Left lung (tissue), 10 donors: Measurements from ENCODE around the gene UBE2F. TPM values are rescaled to one million over a fixed set of nuclear protein-coding genes. Genes with fewer than 3 reads are reported as not detected.

Source experiments
- ATAC-seq: fragments of 200-7000 bp; cut with Tn5 transposase; one replicate; pipeline ENCODE4 v1.9.1; 2020; ENCODE audit warnings: moderate library complexity
- DNase-seq, 4 donors: peaks; one replicate each; pipeline ENCODE4 v3.0.0-alpha.2; 2013 to 2020
- H3K27ac ChIP-seq, 2 donors: fragments of 200-600 bp; sonication (generic) in 1 of 2; one replicate each; pipeline versions ENCODE4 v1.5.0 to v1.8.0; 2020 to 2021
- H3K27me3 ChIP-seq, 2 donors: fragments of 200-600 bp; sonication (generic) in 1 of 2; one replicate each; pipeline versions ENCODE4 v1.5.0 to v1.8.0; 2020 to 2021
- H3K36me3 ChIP-seq, 2 donors: fragments of 200-600 bp; sonication (generic) in 1 of 2; one replicate each; pipeline versions ENCODE4 v1.5.0 to v1.8.0; 2020 to 2021
- H3K4me1 ChIP-seq, 2 donors: fragments of 200-600 bp; one replicate each; pipeline ENCODE4 v1.8.0; 2021
- H3K4me3 ChIP-seq, 2 donors: fragments of 200-600 bp; sonication (generic) in 1 of 2; one replicate each; pipeline versions ENCODE4 v1.5.0 to v1.8.0; 2020 to 2021; ENCODE audit warnings: mild to moderate bottlenecking in 1 of 2
- H3K9me3 ChIP-seq, 2 donors: fragments of 200-600 bp; sonication (generic) in 1 of 2; one replicate each; pipeline versions ENCODE4 v1.5.0 to v1.8.0; 2020 to 2021
- intact Hi-C, 2 donors: fragments of 100-400 bp; cut with DNase I; formaldehyde crosslinking; loops; one replicate each; pipeline versions ENCODE4 v1.11.2 to v1.14.2; 2022
- polyA plus RNA-seq, 6 donors: library from polyadenylated mRNA; unstranded; fragments of 120-200 nt; gene quantifications; one replicate each; pipeline ENCODE4 v1.2.1, GENCODE V29; 2013; ENCODE audit not compliant: insufficient read length in 6 of 6
- total RNA-seq, 2 donors: library from RNA; stranded (reverse); fragmentation: NEBNext Ultra II Directional; extraction: Animal tissue kit (Norgen Biotek cat#: 25700); gene quantifications; one replicate each; pipeline ENCODE4 v1.2.1, GENCODE V29; 2021
- TF ChIP-seq, protein P1 (sequence below), 2 donors: fragments of 200-600 bp; sonication (generic) in 1 of 2; IDR thresholded peaks; one replicate each; pipeline versions ENCODE4 v1.5.0 to v1.8.0; 2021; ENCODE audit warnings: antibody characterized with exemption in 2 of 2
- donor health status: DM: no; HTN: yes; CAD: no.
- donor health status: DM: no; HTN: no; CAD: no.

Gene UBE2F
- total and polyA plus RNA-seq, 8 donors: 33.9 to 58.9 (median 34.7) TPM

GRCh38 chr2:237927986-237928385, 38.8 kb upstream of the UBE2F start:
- ATAC-seq (no peak), DNase-seq (no peak)
- TF ChIP-seq, protein P1, sequence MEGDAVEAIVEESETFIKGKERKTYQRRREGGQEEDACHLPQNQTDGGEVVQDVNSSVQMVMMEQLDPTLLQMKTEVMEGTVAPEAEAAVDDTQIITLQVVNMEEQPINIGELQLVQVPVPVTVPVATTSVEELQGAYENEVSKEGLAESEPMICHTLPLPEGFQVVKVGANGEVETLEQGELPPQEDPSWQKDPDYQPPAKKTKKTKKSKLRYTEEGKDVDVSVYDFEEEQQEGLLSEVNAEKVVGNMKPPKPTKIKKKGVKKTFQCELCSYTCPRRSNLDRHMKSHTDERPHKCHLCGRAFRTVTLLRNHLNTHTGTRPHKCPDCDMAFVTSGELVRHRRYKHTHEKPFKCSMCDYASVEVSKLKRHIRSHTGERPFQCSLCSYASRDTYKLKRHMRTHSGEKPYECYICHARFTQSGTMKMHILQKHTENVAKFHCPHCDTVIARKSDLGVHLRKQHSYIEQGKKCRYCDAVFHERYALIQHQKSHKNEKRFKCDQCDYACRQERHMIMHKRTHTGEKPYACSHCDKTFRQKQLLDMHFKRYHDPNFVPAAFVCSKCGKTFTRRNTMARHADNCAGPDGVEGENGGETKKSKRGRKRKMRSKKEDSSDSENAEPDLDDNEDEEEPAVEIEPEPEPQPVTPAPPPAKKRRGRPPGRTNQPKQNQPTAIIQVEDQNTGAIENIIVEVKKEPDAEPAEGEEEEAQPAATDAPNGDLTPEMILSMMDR (IDR thresholded peaks at IDR 0.05): no peak
- Histone ChIP-seq H3K36me3 (no peaks in the 10 kb centered on the region), H3K9me3 (peaks cover 0 to 5% of the 10 kb centered on the region in 2 donors), H3K4me1 (peaks cover 4 to 12% of the 10 kb centered on the region in 2 donors), H3K27me3 (no peaks in the 10 kb centered on the region), H3K27ac (no peak overlapping the region), H3K4me3 (no peak overlapping the region)
- intact Hi-C loops: no loop called here

DNA sequence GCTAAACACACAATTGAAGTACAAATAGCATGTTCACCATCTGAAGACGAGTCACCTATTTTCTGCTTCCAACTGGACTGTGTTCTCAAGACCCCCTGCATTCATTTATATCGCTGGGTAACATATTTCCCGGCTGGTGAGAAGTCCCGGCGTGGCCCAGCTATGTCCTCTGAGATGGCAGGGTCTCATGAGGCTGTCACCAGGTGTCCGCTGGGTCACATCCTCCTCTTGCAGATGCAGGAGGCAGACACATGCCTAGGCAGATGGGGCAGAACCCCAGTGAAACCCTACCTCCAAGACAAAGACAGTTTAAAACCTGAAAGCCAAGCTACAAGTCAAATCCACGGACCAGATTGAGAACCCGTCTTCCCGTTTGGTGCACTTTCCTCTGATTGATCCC, 36.8 kb upstream of the UBE2F start:
- H3K36me3 ChIP-seq: no peaks in the 10 kb centered on the region
- no peak for ATAC-seq
- intact Hi-C loops: no loop called here

GRCh38 chr2:237931205-237931721, 35.6 kb upstream of the UBE2F start:
- no peaks in the 10 kb centered on the region for H3K27me3 ChIP-seq
- peaks cover 4 to 5% of the 10 kb centered on the region in 2 donors for H3K4me1 ChIP-seq
- TF ChIP-seq, protein P1 (IDR thresholded peaks at IDR 0.05): no peak
- intact Hi-C loops: no loop called here
- peaks cover 0 to 5% of the 10 kb centered on the region in 2 donors for H3K9me3 ChIP-seq
- H3K27ac ChIP-seq: no peak overlapping the region
- no peaks in the 10 kb centered on the region for H3K36me3 ChIP-seq
- H3K4me3 ChIP-seq: no peak overlapping the region
- ATAC-seq (peak; percentile 60), DNase-seq (peak in 2 of 4 donors; percentile 49 to 63)

More for the DNA sequence above, 36.8 kb upstream of the UBE2F start:
- H3K9me3 ChIP-seq: peaks cover 0 to 5% of the 10 kb centered on the region in 2 donors
- H3K4me3 ChIP-seq: no peak overlapping the region
- no peaks in the 10 kb centered on the region for H3K27me3 ChIP-seq
- no peak for DNase-seq
- TF ChIP-seq, protein P1 (IDR thresholded peaks at IDR 0.05): no peak
- peaks cover 4 to 5% of the 10 kb centered on the region in 2 donors for H3K4me1 ChIP-seq
- no peak overlapping the region for H3K27ac ChIP-seq

DNA sequence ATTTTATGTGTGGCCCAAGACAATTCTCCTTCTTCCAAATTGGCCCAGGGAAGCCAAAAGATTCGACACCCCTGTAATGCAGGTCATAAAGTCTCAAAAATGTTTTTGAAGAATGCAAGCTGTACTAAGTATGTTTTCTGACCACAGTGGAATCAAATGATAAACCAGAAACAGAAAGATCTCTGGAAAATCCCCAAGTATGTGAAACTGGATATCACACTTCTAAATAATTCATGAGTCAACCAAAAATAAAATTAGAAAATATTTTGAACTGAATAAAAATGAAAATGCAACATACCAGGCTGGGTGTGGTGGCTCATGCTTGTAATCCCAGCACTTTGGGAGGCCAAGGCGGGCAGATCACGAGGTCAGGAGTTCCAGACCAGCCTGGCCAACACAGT, 34.1 kb upstream of the UBE2F start:
- intact Hi-C loops: no loop called here
- H3K27ac ChIP-seq: no peak overlapping the region
- DNase-seq (peak in 1 of 4 donors; percentile 7), ATAC-seq (peak; percentile 44)
- TF ChIP-seq, protein P1 (IDR thresholded peaks at IDR 0.05): no peak
- no peaks in the 10 kb centered on the region for H3K27me3 ChIP-seq
- H3K9me3 ChIP-seq: peaks cover 0 to 5% of the 10 kb centered on the region in 2 donors
- H3K36me3 ChIP-seq: no peaks in the 10 kb centered on the region
- H3K4me1 ChIP-seq: peaks cover 4 to 5% of the 10 kb centered on the region in 2 donors
- H3K4me3 ChIP-seq: no peak overlapping the region

DNA sequence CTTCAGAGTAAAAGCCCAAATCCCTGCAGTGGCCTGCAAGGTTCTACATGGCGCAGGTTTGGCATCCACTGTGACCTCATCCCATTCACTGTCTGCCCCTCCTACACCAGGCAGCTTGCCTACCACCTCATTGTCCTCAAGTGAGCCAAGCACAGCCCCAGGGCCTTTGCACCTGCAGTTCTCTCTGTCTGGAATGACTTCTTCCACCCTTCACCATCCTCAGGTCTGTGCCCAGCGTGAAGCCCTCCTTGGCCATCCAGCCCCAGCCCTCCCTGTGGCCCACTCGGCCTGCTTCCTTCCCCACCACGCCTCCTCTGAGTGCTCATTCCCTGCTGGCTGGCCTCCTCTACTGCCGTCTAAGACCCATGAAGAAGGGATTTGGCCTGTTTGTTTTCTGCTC, 32.6 kb upstream of the UBE2F start:
- Histone ChIP-seq H3K4me3 (no peak overlapping the region), H3K36me3 (no peaks in the 10 kb centered on the region), H3K4me1 (peaks cover 4 to 5% of the 10 kb centered on the region in 2 donors), H3K27ac (no peak overlapping the region), H3K9me3 (peaks cover 0 to 5% of the 10 kb centered on the region in 2 donors), H3K27me3 (no peaks in the 10 kb centered on the region)
- DNase-seq (no peak), ATAC-seq (no peak)
- intact Hi-C loops: no loop called here
- TF ChIP-seq, protein P1 (IDR thresholded peaks at IDR 0.05): no peak
